Colonic mucosa (tissue), 4 donors: ENCODE measurements around the gene SLC38A10. TPM values are rescaled to one million over a fixed set of nuclear protein-coding genes. Genes with fewer than 3 reads are reported as not detected.

ENCODE experiments used
- DNase-seq: peaks from one replicate; pipeline ENCODE4 v3.0.0-alpha.2; 2020
- H3K27ac ChIP-seq: fragments of 200-600 bp; one replicate; pipeline ENCODE4 v1.8.0; 2021
- H3K27me3 ChIP-seq: fragments of 200-600 bp; one replicate; pipeline ENCODE4 v1.8.0; 2021
- H3K36me3 ChIP-seq: fragments of 200-600 bp; one replicate; pipeline ENCODE4 v1.8.0; 2021
- H3K4me1 ChIP-seq: fragments of 200-600 bp; one replicate; pipeline ENCODE4 v1.8.0; 2021; ENCODE audit warnings: mild to moderate bottlenecking
- H3K4me3 ChIP-seq: fragments of 200-600 bp; one replicate; pipeline ENCODE4 v1.8.0; 2021
- H3K9ac ChIP-seq, 2 donors: one replicate each; pipeline ENCODE4 v1.7.0; 2013; ENCODE audit warnings: control low read depth in 2 of 2, low read depth in 2 of 2, low read length in 2 of 2
- H3K9me3 ChIP-seq: fragments of 200-600 bp; one replicate; pipeline ENCODE4 v1.8.0; 2021
- intact Hi-C: fragments of 100-400 bp; cut with DNase I; formaldehyde crosslinking; loops from one replicate; pipeline ENCODE4 v1.14.1; 2022
- total RNA-seq, 2 donors: library from RNA; stranded (reverse); fragmentation: NEBNext Ultra II Directional in 1 of 2; extraction: Animal tissue kit (Norgen Biotek cat#: 25700) in 1 of 2; gene quantifications; one replicate each; pipeline ENCODE4 v1.2.1, GENCODE V29; 2021
- TF ChIP-seq, protein P1 (sequence below): fragments of 200-600 bp; IDR thresholded peaks from one replicate; pipeline ENCODE4 v1.8.0; 2022; ENCODE audit warnings: antibody characterized with exemption, mild to moderate bottlenecking
- donor health status: healthy.
- donor health status: DM: no; HTN: no; CAD: no.
- donor health status: DM: no; HTN: no; CAD: no.

Gene SLC38A10
- total RNA-seq, 2 donors from 2014 or later: 67.5 to 139 TPM

DNA sequence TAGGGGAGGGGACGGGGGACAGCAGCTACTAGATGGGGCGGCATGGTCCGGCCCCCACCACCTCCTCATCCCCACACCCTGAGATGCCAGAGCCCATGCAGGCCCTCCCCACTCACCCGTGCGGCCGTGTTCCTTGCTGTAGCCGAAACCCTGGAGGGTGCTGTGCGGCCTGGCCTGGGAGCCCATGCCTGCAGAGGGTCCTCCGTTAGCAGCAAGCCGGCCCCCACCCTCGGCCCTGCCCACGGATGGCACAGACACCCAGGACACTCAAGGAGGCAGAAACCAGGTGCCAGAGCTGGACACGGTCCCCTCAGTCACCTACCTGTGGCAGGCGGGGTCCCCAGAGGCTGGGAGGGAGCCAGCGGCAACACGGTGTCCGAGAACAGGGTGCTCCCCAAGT lies 61.8 kb downstream of the SLC38A10 start:
- intact Hi-C loops: no loop called here
- peaks cover 8% of the 10 kb centered on the region for H3K4me1 ChIP-seq
- H3K9ac ChIP-seq: no peak overlapping the region
- H3K36me3 ChIP-seq: no peaks in the 10 kb centered on the region
- no peaks in the 10 kb centered on the region for H3K27me3 ChIP-seq
- H3K9me3 ChIP-seq: no peaks in the 10 kb centered on the region
- no peak overlapping the region for H3K4me3 ChIP-seq
- H3K27ac ChIP-seq: no peak overlapping the region
- TF ChIP-seq, protein P1, sequence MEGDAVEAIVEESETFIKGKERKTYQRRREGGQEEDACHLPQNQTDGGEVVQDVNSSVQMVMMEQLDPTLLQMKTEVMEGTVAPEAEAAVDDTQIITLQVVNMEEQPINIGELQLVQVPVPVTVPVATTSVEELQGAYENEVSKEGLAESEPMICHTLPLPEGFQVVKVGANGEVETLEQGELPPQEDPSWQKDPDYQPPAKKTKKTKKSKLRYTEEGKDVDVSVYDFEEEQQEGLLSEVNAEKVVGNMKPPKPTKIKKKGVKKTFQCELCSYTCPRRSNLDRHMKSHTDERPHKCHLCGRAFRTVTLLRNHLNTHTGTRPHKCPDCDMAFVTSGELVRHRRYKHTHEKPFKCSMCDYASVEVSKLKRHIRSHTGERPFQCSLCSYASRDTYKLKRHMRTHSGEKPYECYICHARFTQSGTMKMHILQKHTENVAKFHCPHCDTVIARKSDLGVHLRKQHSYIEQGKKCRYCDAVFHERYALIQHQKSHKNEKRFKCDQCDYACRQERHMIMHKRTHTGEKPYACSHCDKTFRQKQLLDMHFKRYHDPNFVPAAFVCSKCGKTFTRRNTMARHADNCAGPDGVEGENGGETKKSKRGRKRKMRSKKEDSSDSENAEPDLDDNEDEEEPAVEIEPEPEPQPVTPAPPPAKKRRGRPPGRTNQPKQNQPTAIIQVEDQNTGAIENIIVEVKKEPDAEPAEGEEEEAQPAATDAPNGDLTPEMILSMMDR: no peak
- no peak for DNase-seq

DNA sequence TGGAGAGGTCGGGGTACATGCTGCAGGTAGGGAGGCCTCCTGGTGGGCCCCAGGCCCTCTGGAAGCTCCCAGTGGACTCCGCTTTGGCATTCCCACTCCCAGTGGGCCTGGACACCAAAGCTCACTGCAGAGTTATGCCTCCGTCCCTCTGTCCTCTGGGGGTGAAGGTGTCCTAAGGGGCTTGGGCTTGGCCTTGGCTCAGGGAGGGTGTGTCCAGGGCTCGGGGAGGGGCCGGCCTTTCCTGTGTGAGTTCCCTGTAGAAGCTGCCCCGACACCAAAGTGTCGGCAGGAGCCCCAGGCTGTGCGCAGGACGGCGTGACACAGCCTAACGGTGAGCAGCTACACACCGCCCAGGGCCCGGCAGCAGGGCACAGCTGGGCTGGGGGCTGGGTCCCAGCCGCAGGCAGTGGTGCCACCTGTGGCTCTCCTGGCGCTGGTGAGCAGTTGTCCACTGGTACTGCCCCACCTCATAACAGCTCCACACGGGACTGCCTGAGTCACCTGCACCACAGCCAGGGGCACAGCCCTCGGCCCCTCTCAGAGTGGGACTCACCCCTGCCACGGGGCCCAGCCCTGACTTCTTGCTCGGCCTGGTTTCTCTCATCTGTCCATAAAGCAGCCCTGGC lies 62.4 kb downstream of the SLC38A10 start:
- no peak for DNase-seq

DNA sequence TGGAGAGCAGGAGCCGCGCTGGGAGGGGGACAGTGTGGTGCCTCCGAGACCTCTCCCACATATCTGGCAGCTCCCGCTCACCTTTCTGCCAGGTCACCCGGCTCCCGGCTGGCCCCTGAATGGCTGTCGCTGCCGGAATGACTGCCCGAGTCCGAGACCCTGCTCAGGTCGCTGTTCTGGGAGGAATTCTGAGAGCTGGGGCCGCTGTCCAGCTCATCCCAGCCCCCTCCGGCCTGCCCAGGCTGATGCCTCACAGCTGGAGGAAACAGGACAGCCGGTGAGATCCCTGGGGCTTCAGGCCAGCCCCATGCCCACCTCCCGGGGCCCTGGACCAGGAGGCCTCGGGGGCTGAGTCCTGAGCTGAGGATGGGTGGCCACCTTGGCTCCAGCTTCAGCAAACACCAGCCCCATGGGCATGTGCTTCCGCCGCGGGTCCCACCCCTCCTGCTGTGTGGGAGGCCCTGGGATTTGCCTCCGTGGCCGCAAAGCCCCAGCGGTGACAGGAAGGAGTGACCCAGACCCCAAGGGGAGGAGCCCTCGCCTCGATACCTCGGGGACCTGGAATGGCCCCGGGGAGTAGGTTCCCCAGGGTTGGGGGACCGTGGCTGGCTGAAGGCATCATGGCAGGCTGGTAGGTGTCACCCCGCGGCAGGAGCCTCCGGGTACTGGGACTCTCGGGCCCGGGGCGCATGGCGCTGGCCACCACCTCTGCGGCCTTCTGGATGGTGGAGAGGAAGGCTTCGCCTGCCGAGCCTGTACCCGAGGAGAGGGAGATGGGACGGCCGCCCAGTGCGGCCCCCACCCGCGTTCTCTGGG lies 63.1 kb downstream of the SLC38A10 start:
- Histone ChIP-seq H3K9me3 (no peaks in the 10 kb centered on the region), H3K9ac (no peak overlapping the region), H3K4me3 (no peak overlapping the region), H3K36me3 (no peaks in the 10 kb centered on the region), H3K4me1 (no peaks in the 10 kb centered on the region), H3K27ac (no peak overlapping the region), H3K27me3 (no peaks in the 10 kb centered on the region)
- no peak for DNase-seq
- TF ChIP-seq, protein P1: no peak
- intact Hi-C loops: no loop called here

More for the DNA sequence above, 62.4 kb downstream of the SLC38A10 start:
- TF ChIP-seq, protein P1: no peak
- Histone ChIP-seq H3K9me3 (no peaks in the 10 kb centered on the region), H3K27me3 (no peaks in the 10 kb centered on the region), H3K9ac (no peak overlapping the region), H3K4me3 (no peak overlapping the region), H3K36me3 (no peaks in the 10 kb centered on the region), H3K27ac (no peak overlapping the region), H3K4me1 (peaks cover 4% of the 10 kb centered on the region)
- intact Hi-C loops: no loop called here

DNA sequence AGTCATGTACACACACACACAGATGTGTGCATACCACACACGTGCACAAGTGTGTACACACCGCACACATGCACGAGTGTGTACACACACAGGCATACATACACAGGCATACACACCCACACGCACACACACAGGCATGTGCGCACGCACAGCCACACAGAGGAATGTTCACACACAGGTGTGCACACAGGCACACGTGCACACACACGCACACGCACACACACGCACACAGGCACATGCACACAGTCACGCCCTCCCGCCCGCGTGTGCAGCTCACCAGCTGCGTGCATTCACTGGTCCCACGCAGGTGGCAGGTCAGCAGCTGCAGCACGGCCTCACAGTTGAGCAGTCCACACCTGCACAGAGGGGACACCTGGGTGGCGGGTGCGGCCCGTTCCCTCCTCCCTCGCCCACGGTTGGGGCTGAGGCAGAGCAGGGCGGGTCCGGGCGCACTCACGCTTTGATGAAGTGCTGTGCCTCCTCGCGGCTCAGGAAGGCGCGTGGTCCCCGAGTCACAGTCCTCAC lies 63.9 kb downstream of the SLC38A10 start:
- no peaks in the 10 kb centered on the region for H3K4me1 ChIP-seq
- no peaks in the 10 kb centered on the region for H3K36me3 ChIP-seq
- intact Hi-C loops: no loop called here
- no peaks in the 10 kb centered on the region for H3K9me3 ChIP-seq
- H3K4me3 ChIP-seq: no peak overlapping the region
- TF ChIP-seq, protein P1: no peak
- no peak for DNase-seq
- H3K9ac ChIP-seq: no peak overlapping the region
- no peaks in the 10 kb centered on the region for H3K27me3 ChIP-seq
- no peak overlapping the region for H3K27ac ChIP-seq

DNA sequence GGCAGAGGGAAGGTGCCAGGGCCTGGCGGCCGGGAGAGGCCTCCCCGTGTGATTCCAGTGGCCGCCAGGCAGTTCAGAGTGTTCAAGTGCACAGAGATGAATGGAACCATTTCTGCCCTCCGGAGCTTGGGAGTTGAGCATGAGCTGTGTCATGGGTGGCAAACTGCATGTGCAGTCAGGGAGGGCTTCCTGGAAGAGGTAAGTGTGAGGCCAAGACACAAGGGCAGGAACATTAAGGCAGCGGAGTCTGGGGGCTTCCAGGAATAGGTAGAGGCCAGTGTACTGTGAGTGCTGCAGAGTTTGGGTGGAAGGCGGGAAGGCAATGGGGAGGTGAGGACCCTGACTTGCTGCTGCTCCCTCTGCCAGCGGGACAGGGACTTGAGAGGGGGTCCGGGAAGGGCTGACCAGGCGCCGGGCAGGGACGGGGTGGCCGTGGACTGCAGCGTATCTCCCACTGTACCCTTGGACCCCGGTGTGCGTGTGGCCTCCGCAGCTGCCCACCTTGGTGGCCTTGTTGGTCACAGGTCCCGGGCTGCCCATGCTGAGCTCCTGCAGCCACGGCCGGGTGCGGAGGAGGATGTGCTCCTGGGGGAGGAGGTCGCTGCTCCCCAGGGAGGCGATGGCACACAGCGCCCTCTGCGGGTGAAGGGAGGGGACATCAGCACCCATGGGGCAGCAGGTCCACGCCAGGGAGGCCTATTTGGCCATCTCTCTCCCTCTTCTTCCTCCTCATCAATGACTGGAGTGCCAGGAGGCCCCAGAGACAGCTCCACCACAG lies 64.9 kb downstream of the SLC38A10 start:
- DNase-seq: no peak
- TF ChIP-seq, protein P1: no peak
- no peak overlapping the region for H3K4me3 ChIP-seq
- H3K4me1 ChIP-seq: no peaks in the 10 kb centered on the region
- no peaks in the 10 kb centered on the region for H3K36me3 ChIP-seq
- no peak overlapping the region for H3K9ac ChIP-seq
- no peaks in the 10 kb centered on the region for H3K9me3 ChIP-seq
- intact Hi-C loops: no loop called here
- no peak overlapping the region for H3K27ac ChIP-seq
- no peaks in the 10 kb centered on the region for H3K27me3 ChIP-seq
